Activated T-cell treated with anti-CD3 and anti-CD28 coated beads, Interleukin-2, amount 50 U/mL, for 24 hours (primary cell): ENCODE results near the gene DDIT4.
"Not testable (repeated sequence)": the region's sequence is repeated elsewhere in the genome, so short reads cannot be mapped to it uniquely, and the experiment has no call there.

ENCODE experiments used
- DNase-seq: peaks from one replicate; pipeline ENCODE4 v3.0.0-alpha.2; 2020
- H3K27ac Mint-ChIP-seq: 2 replicates; pipeline ENCODE4 v1.8.0; 2020; ENCODE audit warnings: mild to moderate bottlenecking, mixed read lengths
- H3K27me3 Mint-ChIP-seq: 2 replicates; pipeline ENCODE4 v1.8.0; 2020; ENCODE audit warnings: mixed read lengths
- H3K36me3 Mint-ChIP-seq: 2 replicates; pipeline ENCODE4 v1.8.0; 2020; ENCODE audit warnings: low read depth, mixed read lengths
- H3K4me1 Mint-ChIP-seq: 2 replicates; pipeline ENCODE4 v1.8.0; 2020; ENCODE audit warnings: low read depth, mixed read lengths
- H3K4me3 Mint-ChIP-seq: 2 replicates; pipeline ENCODE4 v1.8.0; 2020; ENCODE audit warnings: mild to moderate bottlenecking, moderate library complexity, mixed read lengths
- H3K9me3 Mint-ChIP-seq: 2 replicates; pipeline ENCODE4 v1.8.0; 2020; ENCODE audit warnings: mixed read lengths

Gene DDIT4

DNA sequence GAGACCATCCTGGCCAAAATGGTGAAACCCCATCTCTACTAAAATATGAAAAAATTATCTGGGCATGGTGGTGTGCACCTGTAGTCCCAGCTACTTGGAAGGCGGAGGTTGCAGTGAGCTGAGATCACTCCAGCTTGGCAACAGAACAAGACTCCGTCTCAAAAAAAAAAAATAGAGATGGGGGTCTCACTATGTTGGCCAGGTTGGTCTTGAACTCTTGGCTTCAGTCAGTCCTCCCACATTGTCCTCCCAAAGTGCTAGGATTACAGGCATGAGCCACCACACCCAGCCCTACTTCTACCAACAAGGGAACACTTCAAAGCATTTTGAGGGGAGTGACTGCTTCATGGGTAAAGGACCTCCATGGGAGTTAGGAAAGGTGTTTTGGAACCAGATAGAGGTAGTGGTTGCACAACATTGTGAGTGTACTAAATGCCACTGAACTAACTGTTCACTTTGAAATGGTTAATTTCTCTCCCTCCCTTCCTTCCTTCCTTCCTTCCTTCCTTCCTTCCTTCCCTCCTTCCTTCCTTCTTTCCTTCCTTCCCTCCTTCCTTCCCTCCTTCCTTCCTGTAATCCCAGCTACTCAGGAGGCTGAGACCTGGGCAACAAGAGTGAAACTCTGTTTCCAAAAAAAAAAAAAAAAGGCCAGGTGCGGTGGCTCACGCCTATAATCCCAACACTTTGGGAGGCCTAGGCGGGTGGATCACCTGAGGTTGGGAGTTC is 5.1 kb upstream of the DDIT4 start:
- not testable (repeated sequence) for H3K36me3 Mint-ChIP-seq, DNase-seq, H3K9me3 Mint-ChIP-seq, H3K4me3 Mint-ChIP-seq, H3K27me3 Mint-ChIP-seq
- Mint-ChIP-seq H3K27ac (peak overlapping the region; percentile 37), H3K4me1 (peaks cover 33% of the 10 kb centered on the region)

DNA sequence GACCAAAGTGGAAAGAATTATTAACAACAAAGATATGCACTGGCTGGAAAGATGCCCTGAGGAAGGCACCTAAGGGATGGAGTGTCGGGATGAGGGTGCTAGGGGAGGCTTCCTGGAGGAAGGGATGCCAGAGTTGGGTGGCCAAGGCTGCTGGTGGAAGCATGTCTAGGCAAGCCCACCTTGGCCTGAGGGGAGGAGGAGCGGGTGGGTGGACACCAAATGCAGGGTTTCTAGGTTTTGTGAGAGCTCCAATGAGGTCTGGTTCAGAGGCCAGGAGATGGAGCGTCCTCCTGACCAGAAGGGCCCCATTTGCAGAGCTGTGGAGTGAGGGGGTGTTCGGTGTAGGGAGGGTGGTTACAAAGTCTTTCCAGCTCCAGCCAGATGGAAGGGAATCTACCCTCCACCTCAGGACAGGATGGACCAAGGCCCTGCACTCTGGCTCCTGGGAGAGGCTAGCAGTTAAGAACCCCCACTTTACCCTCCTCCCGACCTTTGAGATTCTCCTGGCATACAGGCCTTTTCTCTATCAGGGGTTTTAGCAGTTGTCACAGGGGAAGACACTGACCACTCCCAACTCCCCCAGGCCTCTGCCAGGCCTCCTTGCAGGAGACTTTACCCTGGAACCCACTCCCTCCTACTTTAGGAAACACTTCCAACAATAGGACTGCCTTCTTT is 3.0 kb upstream of the DDIT4 start:
- no peak for DNase-seq
- H3K9me3 Mint-ChIP-seq: no peaks in the 10 kb centered on the region
- no peaks in the 10 kb centered on the region for H3K27me3 Mint-ChIP-seq
- H3K4me3 Mint-ChIP-seq: no peak overlapping the region
- H3K36me3 Mint-ChIP-seq: peaks cover 23% of the 10 kb centered on the region
- H3K4me1 Mint-ChIP-seq: peaks cover 32% of the 10 kb centered on the region
- H3K27ac Mint-ChIP-seq: peak overlapping the region; percentile 44

DNA sequence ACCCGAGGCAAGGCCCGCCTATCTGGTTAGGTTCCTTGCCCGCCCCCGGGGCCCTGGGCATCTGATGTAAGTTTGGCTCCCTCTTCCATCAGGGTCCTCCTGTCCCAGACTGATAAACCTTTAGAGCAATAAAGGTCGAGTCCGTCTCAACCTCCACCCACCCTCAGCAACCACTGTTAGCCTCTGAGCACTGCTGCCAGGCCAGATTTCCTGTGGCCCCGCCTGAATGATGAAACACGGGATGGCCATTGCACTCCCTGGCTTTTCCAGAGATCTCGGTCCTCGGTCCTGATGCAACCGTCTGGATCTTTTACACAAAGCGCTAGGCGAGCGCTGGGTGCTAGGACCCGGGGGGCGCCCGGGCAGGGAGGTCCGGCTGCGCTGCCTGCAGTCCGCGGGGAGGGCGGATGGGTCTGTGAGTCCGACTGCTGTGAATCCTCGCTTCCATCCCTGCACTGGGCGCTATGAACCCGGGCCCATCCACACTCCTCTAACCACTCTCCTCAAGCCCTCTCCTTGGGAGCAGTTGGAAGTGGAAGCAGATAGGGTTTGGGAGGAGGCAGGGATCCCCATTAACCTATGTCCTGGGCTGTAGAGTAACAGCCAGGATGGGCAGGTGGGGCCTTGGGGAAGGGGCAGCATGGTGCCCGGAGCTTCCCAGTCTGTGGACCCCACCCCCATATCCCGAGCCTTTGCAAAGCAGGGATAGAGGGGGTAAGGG is 875 bp upstream of the DDIT4 start:
- Mint-ChIP-seq H3K4me3 (peak overlapping the region; percentile 98), H3K27ac (peak overlapping the region; percentile 97), H3K4me1 (peaks cover 46% of the 10 kb centered on the region), H3K36me3 (peaks cover 37% of the 10 kb centered on the region), H3K27me3 (no peaks in the 10 kb centered on the region), H3K9me3 (no peaks in the 10 kb centered on the region)
- DNase-seq: peak; percentile 73

DNA sequence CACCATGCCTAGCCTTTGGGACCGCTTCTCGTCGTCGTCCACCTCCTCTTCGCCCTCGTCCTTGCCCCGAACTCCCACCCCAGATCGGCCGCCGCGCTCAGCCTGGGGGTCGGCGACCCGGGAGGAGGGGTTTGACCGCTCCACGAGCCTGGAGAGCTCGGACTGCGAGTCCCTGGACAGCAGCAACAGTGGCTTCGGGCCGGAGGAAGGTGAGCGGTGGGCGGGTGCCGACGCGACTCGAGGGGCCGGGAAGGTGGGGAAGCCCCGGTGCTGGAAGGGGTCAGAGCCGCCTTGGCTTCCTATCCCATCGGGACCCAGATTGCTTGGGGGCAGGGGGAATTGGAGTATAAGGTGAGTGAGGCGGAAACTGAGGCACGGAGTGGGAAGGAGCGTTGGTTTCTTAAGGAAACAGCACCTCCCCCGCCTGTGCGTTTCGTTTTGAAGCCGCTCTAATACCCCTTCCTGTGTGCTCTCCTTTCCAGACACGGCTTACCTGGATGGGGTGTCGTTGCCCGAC is 547 bp downstream of the DDIT4 start:
- peaks cover 37% of the 10 kb centered on the region for H3K36me3 Mint-ChIP-seq
- no peak for DNase-seq
- H3K27me3 Mint-ChIP-seq: no peaks in the 10 kb centered on the region
- H3K4me1 Mint-ChIP-seq: peaks cover 53% of the 10 kb centered on the region
- peak overlapping the region; percentile 98 for H3K4me3 Mint-ChIP-seq
- peak overlapping the region; percentile 97 for H3K27ac Mint-ChIP-seq
- no peaks in the 10 kb centered on the region for H3K9me3 Mint-ChIP-seq

DNA sequence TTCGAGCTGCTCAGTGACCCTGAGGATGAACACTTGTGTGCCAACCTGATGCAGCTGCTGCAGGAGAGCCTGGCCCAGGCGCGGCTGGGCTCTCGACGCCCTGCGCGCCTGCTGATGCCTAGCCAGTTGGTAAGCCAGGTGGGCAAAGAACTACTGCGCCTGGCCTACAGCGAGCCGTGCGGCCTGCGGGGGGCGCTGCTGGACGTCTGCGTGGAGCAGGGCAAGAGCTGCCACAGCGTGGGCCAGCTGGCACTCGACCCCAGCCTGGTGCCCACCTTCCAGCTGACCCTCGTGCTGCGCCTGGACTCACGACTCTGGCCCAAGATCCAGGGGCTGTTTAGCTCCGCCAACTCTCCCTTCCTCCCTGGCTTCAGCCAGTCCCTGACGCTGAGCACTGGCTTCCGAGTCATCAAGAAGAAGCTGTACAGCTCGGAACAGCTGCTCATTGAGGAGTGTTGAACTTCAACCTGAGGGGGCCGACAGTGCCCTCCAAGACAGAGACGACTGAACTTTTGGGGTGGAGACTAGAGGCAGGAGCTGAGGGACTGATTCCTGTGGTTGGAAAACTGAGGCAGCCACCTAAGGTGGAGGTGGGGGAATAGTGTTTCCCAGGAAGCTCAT is 1.1 kb downstream of the DDIT4 start:
- DNase-seq: peak; percentile 89
- H3K4me1 Mint-ChIP-seq: peaks cover 54% of the 10 kb centered on the region
- no peaks in the 10 kb centered on the region for H3K9me3 Mint-ChIP-seq
- no peaks in the 10 kb centered on the region for H3K27me3 Mint-ChIP-seq
- peaks cover 37% of the 10 kb centered on the region for H3K36me3 Mint-ChIP-seq
- peak overlapping the region; percentile 97 for H3K27ac Mint-ChIP-seq
- peak overlapping the region; percentile 98 for H3K4me3 Mint-ChIP-seq

DNA sequence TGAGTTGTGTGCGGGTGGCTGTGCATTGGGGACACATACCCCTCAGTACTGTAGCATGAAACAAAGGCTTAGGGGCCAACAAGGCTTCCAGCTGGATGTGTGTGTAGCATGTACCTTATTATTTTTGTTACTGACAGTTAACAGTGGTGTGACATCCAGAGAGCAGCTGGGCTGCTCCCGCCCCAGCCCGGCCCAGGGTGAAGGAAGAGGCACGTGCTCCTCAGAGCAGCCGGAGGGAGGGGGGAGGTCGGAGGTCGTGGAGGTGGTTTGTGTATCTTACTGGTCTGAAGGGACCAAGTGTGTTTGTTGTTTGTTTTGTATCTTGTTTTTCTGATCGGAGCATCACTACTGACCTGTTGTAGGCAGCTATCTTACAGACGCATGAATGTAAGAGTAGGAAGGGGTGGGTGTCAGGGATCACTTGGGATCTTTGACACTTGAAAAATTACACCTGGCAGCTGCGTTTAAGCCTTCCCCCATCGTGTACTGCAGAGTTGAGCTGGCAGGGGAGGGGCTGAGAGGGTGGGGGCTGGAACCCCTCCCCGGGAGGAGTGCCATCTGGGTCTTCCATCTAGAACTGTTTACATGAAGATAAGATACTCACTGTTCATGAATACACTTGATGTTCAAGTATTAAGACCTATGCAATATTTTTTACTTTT is 1.8 kb downstream of the DDIT4 start:
- peaks cover 54% of the 10 kb centered on the region for H3K4me1 Mint-ChIP-seq
- H3K4me3 Mint-ChIP-seq: peak overlapping the region; percentile 98
- no peaks in the 10 kb centered on the region for H3K9me3 Mint-ChIP-seq
- peaks cover 37% of the 10 kb centered on the region for H3K36me3 Mint-ChIP-seq
- no peaks in the 10 kb centered on the region for H3K27me3 Mint-ChIP-seq
- H3K27ac Mint-ChIP-seq: peak overlapping the region; percentile 97
- peak; percentile 61 for DNase-seq

DNA sequence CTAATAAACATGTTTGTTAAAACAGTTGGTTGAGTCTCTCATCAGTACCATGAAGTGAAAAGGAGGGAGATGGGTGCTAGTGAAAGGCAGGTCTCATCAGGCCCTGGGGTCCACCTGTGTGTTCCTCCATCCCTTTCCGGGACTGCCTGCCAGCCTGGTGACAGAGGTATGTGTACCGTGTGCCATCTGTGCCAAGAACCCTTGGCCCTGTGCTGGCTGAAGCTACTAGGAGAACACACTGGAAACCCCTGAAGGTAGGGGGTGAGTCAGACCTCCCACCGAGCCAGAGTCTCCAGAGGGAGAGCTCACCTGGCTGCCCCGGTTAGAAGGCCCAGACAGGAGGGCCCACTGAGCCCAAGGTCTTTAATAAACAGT is 2.3 kb downstream of the DDIT4 start:
- Mint-ChIP-seq H3K4me3 (peak overlapping the region; percentile 98), H3K27ac (peak overlapping the region; percentile 97), H3K9me3 (no peaks in the 10 kb centered on the region), H3K4me1 (peaks cover 50% of the 10 kb centered on the region), H3K36me3 (peaks cover 37% of the 10 kb centered on the region), H3K27me3 (no peaks in the 10 kb centered on the region)
- DNase-seq: peak; percentile 64

DNA sequence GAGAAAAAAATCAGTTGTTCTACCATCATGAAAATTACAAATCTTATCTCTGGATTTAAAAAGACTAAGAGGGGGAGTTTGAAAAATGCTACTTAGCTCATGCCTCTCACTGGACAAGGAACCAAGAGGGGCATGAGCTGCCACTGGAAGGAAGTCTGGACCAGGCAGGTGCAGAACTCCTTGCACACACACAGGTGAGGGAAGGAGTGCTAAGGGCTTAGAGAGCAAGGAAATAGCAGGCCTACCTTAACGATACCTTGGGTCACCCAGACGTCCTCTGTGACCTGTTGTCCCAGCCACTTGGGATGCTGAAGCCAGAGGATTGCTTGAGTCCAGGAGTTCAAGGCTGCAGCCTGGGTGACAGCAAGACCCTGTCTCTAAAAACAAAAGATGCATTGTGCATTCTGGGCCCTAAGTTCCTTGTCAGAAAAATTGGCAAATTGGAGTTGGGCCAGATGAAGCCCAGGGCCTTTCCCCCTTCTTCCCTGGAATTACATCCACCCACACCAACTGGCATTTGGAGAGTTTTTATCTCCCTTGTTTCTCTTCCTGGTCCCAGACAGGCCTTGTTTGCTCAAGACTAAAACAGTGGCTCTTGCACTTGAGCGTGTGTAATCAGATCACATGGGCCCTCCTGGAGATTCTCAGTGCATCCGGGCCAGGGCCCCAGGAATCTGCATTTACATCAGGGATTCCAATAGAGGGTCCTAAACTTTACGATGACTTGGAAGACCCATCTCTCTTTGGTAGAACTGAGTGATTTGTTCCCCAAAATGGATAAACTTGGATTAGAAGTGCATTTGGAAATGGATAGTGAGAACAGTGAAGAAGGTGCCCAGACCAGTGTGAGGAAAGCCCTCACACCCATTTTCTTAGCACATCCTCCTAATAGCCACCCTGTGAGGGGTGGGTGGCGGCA is 3.0 kb downstream of the DDIT4 start:
- H3K27me3 Mint-ChIP-seq: no peaks in the 10 kb centered on the region
- peak; percentile 50 for DNase-seq
- peaks cover 47% of the 10 kb centered on the region for H3K4me1 Mint-ChIP-seq
- H3K4me3 Mint-ChIP-seq: peak overlapping the region; percentile 98
- H3K36me3 Mint-ChIP-seq: peaks cover 37% of the 10 kb centered on the region
- no peaks in the 10 kb centered on the region for H3K9me3 Mint-ChIP-seq
- peak overlapping the region; percentile 97 for H3K27ac Mint-ChIP-seq

DNA sequence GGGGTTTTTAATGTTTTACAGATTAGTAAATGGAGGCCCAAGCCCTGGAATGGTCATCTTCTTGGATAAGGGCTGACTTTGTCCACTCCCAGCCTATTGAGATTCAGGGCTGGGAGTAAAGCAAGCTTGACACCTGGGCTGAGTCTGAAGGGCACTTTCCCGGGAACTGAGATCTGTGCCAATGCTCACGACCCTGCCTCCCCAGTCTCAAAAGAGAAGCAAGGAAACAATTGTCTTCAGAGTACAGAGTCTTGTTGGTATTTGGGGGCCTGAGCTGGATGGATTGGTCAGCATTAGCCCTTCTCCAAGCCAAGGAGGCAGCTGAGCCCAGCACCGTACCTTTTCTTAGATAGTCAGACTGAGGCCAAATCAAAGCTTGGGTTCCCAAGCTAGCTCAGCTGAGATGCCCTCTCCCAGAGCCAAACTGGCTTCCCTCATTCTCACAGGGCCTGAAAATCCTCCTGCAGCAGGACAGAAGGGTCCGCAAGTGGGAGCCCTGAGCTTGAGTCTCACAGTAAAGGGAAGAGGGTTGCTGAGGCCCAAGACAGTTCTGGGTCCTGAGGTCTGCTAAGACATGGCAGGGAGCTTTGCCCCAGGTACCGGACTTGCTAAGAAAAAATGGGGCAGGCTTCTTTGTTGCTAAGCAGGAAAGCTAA is 3.7 kb downstream of the DDIT4 start:
- Mint-ChIP-seq H3K27ac (peak overlapping the region; percentile 97), H3K4me1 (peaks cover 41% of the 10 kb centered on the region)

DNA sequence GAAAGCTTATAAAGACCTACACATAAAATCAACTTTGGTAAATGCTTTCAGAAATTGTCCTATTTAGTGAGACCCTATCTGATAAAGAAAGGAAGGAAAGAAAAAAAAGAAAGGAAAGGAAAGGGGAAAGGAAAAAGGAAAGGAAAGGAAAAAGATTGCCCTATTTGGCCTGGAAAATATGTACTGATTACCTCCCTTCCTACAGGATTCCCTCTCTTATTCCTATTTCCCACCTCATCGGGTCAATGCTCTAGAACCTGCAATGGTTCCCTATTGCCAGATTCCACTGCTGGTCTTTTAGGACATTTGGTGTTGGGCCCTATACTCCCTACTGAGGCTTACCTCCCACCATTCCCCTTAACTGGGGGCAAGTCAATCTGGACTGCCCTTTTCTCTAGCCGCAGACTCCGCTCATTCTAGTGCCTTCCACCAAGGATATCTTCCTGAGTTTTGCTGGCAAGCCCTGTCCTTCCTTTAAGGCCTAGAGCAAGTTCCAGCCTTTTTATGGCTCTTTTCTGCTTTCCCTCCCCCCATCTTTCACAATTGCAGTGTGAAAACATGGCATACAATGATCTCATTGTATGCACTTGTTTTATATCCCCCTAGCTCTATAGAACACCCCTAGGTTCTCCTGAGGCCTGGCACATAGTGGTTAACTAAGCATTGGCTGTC is 4.4 kb downstream of the DDIT4 start:
- H3K27ac Mint-ChIP-seq: peak overlapping the region; percentile 97
- H3K27me3 Mint-ChIP-seq: no peaks in the 10 kb centered on the region
- peaks cover 37% of the 10 kb centered on the region for H3K36me3 Mint-ChIP-seq
- H3K4me1 Mint-ChIP-seq: peaks cover 40% of the 10 kb centered on the region
- H3K9me3 Mint-ChIP-seq: no peaks in the 10 kb centered on the region
- DNase-seq: no peak
- H3K4me3 Mint-ChIP-seq: no peak overlapping the region

More for the DNA sequence above, 3.7 kb downstream of the DDIT4 start:
- DNase-seq: no peak
- H3K27me3 Mint-ChIP-seq: no peaks in the 10 kb centered on the region
- H3K4me3 Mint-ChIP-seq: peak overlapping the region; percentile 98
- H3K9me3 Mint-ChIP-seq: no peaks in the 10 kb centered on the region
- H3K36me3 Mint-ChIP-seq: peaks cover 37% of the 10 kb centered on the region

DNA sequence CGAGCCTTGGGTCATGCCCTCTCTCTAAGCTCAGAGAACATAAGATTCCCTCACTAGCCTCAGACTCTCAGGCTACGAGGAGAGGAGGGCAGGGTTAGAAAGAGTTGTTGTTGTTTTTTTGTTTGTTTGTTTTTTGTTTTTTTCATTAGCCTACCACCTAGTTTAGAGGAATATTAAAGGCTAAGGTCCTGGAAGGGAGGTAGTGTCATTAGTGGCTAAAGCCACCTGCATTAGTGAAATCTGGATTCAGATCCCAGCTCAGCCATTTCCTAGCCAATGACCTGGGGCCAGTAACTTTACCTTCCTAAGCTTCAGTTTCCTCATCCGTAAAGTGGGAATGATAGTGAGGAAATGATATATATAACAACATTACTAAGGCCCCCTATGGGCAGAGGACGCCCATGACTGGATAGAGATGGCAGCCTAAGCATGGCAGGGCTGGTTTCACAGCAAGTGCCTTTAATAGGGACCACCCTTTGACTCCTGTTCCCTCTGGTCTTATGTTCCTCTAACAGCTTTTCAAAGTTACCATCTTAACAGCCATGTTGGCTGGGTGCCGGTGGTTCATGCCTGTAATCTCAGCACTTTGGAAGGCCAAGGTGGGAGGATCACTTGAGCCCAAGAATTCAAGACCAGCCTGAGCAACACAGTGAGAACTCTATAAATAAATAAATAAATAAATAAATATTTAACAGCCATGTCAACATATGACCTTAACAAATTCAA is 5.1 kb downstream of the DDIT4 start:
- H3K27me3 Mint-ChIP-seq: no peaks in the 10 kb centered on the region
- H3K4me3 Mint-ChIP-seq: no peak overlapping the region
- H3K36me3 Mint-ChIP-seq: peaks cover 33% of the 10 kb centered on the region
- peak overlapping the region; percentile 62 for H3K27ac Mint-ChIP-seq
- no peak for DNase-seq
- no peaks in the 10 kb centered on the region for H3K9me3 Mint-ChIP-seq
- peaks cover 39% of the 10 kb centered on the region for H3K4me1 Mint-ChIP-seq

DNA sequence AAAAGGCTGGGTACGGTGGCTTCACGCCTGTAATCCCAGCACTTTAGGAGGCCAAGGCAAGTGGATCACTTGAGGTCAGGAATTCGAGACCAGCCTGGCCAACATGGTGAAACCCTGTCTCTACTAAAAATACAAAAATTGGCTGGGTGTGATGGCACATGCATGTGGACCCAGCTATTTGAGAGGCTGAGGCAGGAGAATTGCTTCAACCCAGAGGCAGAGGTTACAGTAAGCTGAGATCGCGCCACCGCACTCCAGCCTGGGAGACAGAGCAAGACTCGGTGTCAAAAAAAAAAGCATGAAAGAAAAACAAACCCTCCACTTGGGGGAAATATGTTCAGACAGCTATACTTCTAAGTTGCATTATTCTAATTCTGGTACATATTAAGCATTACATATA is 5.9 kb downstream of the DDIT4 start:
- Mint-ChIP-seq H3K4me1 (peaks cover 41% of the 10 kb centered on the region), H3K36me3 (peaks cover 25% of the 10 kb centered on the region)
- H3K4me3 Mint-ChIP-seq, H3K9me3 Mint-ChIP-seq, H3K27me3 Mint-ChIP-seq, H3K27ac Mint-ChIP-seq, DNase-seq: not testable (repeated sequence)
